Spinal cord (tissue), 10 donors: ENCODE results near the gene CFAP97D1. TPM values are rescaled to one million over a fixed set of nuclear protein-coding genes. Genes with fewer than 3 reads are reported as not detected.

Experiments used
- DNase-seq, 6 donors: peaks; one replicate each; pipeline versions ENCODE4 v3.0.0 to v3.0.0-alpha.2; 2013 to 2015; ENCODE audit warnings: low spot score in 6 of 6, low read depth in 4 of 6
- H3K27ac ChIP-seq: one replicate; pipeline ENCODE4 v1.5.1; 2013; ENCODE audit warnings: low read depth, low read length, control low read depth
- H3K27me3 ChIP-seq: one replicate; pipeline ENCODE4 v1.6.1; 2013; ENCODE audit warnings: low read length; ENCODE audit not compliant: control insufficient read depth, insufficient read depth
- H3K36me3 ChIP-seq: one replicate; pipeline ENCODE4 v1.6.1; 2013; ENCODE audit warnings: low read length; ENCODE audit not compliant: control insufficient read depth, insufficient read depth
- H3K4me1 ChIP-seq: one replicate; pipeline ENCODE4 v1.6.1; 2013; ENCODE audit warnings: low read length; ENCODE audit not compliant: control insufficient read depth, insufficient read depth
- H3K4me3 ChIP-seq: one replicate; pipeline ENCODE4 v1.5.1; 2013; ENCODE audit warnings: low read depth, low read length, control low read depth
- H3K9me3 ChIP-seq: one replicate; pipeline ENCODE4 v1.6.1; 2013; ENCODE audit warnings: low read length; ENCODE audit not compliant: control insufficient read depth, insufficient read depth
- WGBS: methylation state at CpG from one replicate; pipeline ENCODE4 v1.1.5; 2013; ENCODE audit warnings: missing lambda C conversion rate; ENCODE audit not compliant: insufficient coverage; 5-methylcytosine and 5-hydroxymethylcytosine counted together
- polyA plus RNA-seq, 2 donors: library from polyadenylated mRNA; unstranded; fragments of 120-200 nt; gene quantifications; one replicate each; pipeline ENCODE4 v1.2.1, GENCODE V29; 2013; ENCODE audit not compliant: insufficient read length in 2 of 2
- total RNA-seq, 2 donors: library from RNA; depleted of rRNA in 1 of 2; stranded (reverse); fragments of 120-200 nt in 1 of 2; fragments of >200 nt in 1 of 2; gene quantifications; one replicate each; pipeline versions ENCODE4 v1.2.3 to v1.2.4, GENCODE V29; 2013 to 2014
- donor health status: healthy.

The CFAP97D1 gene
- total and polyA plus RNA-seq, 4 donors, result 0.10 to 0.16 (median 0.12) TPM; not detected in 1

GRCh38 chr17:43805117-43805516 lies 24.9 kb downstream of the CFAP97D1 start:
- no peak for DNase-seq
- Histone ChIP-seq H3K4me1 (no peaks in the 10 kb centered on the region), H3K27ac (no peak overlapping the region), H3K27me3 (no peaks in the 10 kb centered on the region), H3K4me3 (no peak overlapping the region), H3K9me3 (no peaks in the 10 kb centered on the region), H3K36me3 (peaks cover 16% of the 10 kb centered on the region)

GRCh38 chr17:43808076-43808475 lies 27.8 kb downstream of the CFAP97D1 start:
- Histone ChIP-seq H3K4me3 (no peak overlapping the region), H3K27me3 (no peaks in the 10 kb centered on the region), H3K9me3 (no peaks in the 10 kb centered on the region), H3K27ac (no peak overlapping the region), H3K4me1 (no peaks in the 10 kb centered on the region), H3K36me3 (peaks cover 29% of the 10 kb centered on the region)
- 100% methylated on average over 1 of the region's 4 CpGs for WGBS
- no peak for DNase-seq

- Histone ChIP-seq H3K9me3 (no peaks in the 10 kb centered on the region), H3K4me1 (no peaks in the 10 kb centered on the region), H3K27me3 (no peaks in the 10 kb centered on the region), H3K27ac (no peak overlapping the region), H3K36me3 (peaks cover 40% of the 10 kb centered on the region), H3K4me3 (no peak overlapping the region)
- WGBS, result 70% methylated on average over 2 of the region's 5 CpGs
- DNase-seq, result no peak
Observed at GRCh38 chr17:43809121-43809520, 28.9 kb downstream of the CFAP97D1 start.

- no peaks in the 10 kb centered on the region for H3K4me1 ChIP-seq
- H3K4me3 ChIP-seq, result no peak overlapping the region
- H3K36me3 ChIP-seq, result peaks cover 40% of the 10 kb centered on the region
- no peaks in the 10 kb centered on the region for H3K27me3 ChIP-seq
- H3K9me3 ChIP-seq, result no peaks in the 10 kb centered on the region
- no peak overlapping the region for H3K27ac ChIP-seq
- DNase-seq, result no peak
- 77% methylated on average over 4 of the region's 4 CpGs for WGBS
Observed at GRCh38 chr17:43810226-43810715, 30.0 kb downstream of the CFAP97D1 start.

GRCh38 chr17:43810823-43811222 lies 30.6 kb downstream of the CFAP97D1 start:
- Histone ChIP-seq H3K4me3 (no peak overlapping the region), H3K27me3 (no peaks in the 10 kb centered on the region), H3K9me3 (no peaks in the 10 kb centered on the region), H3K27ac (no peak overlapping the region), H3K4me1 (no peaks in the 10 kb centered on the region), H3K36me3 (peaks cover 44% of the 10 kb centered on the region)
- WGBS, result 82% methylated on average over 2 of the region's 5 CpGs
- no peak for DNase-seq

GRCh38 chr17:43812396-43813265 lies 32.4 kb downstream of the CFAP97D1 start:
- Histone ChIP-seq H3K27ac (no peak overlapping the region), H3K4me3 (no peak overlapping the region), H3K9me3 (no peaks in the 10 kb centered on the region), H3K27me3 (no peaks in the 10 kb centered on the region), H3K36me3 (peaks cover 53% of the 10 kb centered on the region), H3K4me1 (no peaks in the 10 kb centered on the region)
- no peak for DNase-seq
- 89% methylated on average over 10 of the region's 10 CpGs for WGBS

GRCh38 chr17:43813386-43813785 lies 33.2 kb downstream of the CFAP97D1 start:
- H3K27me3 ChIP-seq, result no peaks in the 10 kb centered on the region
- H3K4me1 ChIP-seq, result no peaks in the 10 kb centered on the region
- peaks cover 58% of the 10 kb centered on the region for H3K36me3 ChIP-seq
- no peaks in the 10 kb centered on the region for H3K9me3 ChIP-seq
- WGBS, result 86% methylated on average over 3 of the region's 3 CpGs
- no peak overlapping the region for H3K27ac ChIP-seq
- no peak for DNase-seq
- H3K4me3 ChIP-seq, result no peak overlapping the region

GRCh38 chr17:43814026-43814425 lies 33.8 kb downstream of the CFAP97D1 start:
- H3K4me3 ChIP-seq, result no peak overlapping the region
- H3K36me3 ChIP-seq, result peaks cover 58% of the 10 kb centered on the region
- no peaks in the 10 kb centered on the region for H3K4me1 ChIP-seq
- H3K27ac ChIP-seq, result no peak overlapping the region
- 70% methylated on average over 7 of the region's 12 CpGs for WGBS
- DNase-seq, result no peak
- H3K9me3 ChIP-seq, result no peaks in the 10 kb centered on the region
- no peaks in the 10 kb centered on the region for H3K27me3 ChIP-seq

GRCh38 chr17:43814714-43815113 lies 34.5 kb downstream of the CFAP97D1 start:
- Histone ChIP-seq H3K9me3 (no peaks in the 10 kb centered on the region), H3K4me3 (no peak overlapping the region), H3K27me3 (no peaks in the 10 kb centered on the region), H3K4me1 (no peaks in the 10 kb centered on the region), H3K36me3 (peaks cover 60% of the 10 kb centered on the region), H3K27ac (no peak overlapping the region)
- DNase-seq, result no peak
- no CpG with 5 or more reads among the region's 1 CpG for WGBS
